ENCODE data around the gene AMDHD1.

The AMDHD1 gene, protein sequence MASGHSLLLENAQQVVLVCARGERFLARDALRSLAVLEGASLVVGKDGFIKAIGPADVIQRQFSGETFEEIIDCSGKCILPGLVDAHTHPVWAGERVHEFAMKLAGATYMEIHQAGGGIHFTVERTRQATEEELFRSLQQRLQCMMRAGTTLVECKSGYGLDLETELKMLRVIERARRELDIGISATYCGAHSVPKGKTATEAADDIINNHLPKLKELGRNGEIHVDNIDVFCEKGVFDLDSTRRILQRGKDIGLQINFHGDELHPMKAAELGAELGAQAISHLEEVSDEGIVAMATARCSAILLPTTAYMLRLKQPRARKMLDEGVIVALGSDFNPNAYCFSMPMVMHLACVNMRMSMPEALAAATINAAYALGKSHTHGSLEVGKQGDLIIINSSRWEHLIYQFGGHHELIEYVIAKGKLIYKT

DNA sequence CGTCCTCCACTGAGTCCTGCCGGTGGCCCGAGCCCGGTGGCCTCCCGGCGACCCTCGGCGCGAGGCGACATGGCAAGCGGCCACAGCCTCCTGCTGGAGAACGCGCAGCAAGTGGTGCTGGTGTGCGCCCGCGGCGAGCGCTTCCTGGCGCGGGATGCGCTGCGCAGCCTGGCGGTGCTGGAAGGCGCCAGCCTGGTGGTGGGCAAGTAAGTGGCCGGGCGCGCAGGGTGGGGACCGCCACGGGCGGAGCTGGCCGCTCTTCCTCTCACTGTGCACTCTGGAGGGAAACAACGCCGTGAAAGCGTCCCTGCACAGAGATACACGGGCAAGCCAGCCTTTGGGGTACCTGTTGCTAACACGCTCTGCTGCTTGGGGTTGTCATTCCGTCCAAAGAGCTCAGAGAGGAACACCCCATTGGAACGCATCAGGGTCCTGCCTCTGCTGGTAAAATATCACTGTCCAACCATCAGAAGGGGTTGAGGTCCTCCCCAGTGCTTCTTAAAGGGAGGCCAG, at the start of gene AMDHD1:
Gene AMDHD1 (plus strand): TSS at position 2 of the 513 bp plus-strand sequence. CDS start 68 bp downstream, at position 70.
- no peak for FAIRE-seq

DNA sequence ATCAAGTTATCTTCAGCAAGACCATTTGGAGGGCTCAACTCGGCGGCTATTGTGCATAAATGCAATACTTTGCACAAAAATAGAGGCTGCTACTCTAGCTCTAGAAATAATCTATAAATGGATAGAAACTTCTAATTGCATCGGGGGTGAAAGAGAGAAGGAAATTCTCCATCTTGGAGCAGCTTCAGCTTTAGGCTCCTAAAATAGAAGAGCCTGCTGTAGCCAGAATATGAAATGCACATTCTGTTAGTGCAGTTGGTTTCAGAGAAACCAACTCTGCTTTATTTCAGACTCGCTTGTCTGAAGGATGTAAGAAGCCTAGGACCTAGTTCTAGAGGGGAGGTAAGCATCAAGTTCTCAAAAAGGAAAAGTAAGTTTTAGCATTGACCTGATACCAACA, 46.3 kb upstream of the AMDHD1 start:
- FAIRE-seq: no peak

DNA sequence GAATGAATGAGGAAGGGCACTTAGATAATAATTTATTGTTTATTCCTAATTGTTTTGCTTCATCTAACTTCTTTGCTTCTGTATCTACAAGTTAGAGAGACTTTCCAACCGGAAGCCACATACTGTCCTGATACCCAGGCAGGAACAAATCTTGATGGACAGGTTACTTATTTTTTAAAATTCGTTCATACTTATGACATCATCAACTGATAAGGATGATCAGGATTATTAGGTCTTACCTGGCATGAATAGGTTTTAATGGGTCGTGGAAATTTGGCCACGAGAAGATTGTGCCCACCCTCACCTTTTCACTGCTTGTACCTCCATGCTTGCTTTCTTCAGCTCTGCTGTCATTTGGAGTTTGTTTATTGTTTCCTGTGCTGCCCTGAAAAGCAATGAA, 45.0 kb upstream of the AMDHD1 start:
- no peak for FAIRE-seq

DNA sequence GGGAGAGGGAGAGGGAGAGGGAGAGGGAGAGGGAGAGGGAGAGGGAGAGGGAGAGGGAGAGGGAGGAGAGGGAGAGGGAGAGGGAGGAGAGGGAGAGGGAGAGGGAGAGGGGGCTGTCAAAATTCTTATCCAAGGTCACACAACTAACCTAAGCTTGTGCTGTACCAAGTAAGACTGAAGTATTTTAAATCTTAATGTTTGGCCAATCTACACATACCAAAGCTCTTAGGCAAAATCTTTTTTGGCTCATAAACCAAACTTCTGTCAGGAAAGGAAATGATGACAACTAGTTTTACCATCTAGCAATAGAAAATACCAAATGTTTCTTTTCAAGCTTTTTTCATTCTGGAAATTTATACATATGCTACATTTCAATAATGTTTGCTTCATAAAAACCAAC, 34.6 kb upstream of the AMDHD1 start:
- no peak for FAIRE-seq

DNA sequence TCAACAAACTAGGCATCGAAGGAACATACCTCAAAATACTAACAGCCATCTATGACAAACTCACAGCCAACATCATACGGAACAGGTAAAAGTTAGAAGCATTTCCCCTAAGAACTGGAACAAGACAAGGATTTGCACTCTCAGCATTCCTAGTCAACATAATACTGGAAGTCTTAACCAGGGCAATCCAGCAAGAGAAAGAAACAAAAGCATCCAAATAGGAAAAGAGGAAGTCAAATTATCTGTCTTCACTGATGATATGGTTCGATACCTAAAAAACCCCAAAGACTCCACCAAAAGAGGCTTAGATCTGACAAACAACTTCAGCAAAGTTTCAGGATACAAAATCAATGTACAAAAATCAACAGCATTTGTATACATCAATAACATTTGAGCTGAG, 33.3 kb upstream of the AMDHD1 start:
- FAIRE-seq: no peak

DNA sequence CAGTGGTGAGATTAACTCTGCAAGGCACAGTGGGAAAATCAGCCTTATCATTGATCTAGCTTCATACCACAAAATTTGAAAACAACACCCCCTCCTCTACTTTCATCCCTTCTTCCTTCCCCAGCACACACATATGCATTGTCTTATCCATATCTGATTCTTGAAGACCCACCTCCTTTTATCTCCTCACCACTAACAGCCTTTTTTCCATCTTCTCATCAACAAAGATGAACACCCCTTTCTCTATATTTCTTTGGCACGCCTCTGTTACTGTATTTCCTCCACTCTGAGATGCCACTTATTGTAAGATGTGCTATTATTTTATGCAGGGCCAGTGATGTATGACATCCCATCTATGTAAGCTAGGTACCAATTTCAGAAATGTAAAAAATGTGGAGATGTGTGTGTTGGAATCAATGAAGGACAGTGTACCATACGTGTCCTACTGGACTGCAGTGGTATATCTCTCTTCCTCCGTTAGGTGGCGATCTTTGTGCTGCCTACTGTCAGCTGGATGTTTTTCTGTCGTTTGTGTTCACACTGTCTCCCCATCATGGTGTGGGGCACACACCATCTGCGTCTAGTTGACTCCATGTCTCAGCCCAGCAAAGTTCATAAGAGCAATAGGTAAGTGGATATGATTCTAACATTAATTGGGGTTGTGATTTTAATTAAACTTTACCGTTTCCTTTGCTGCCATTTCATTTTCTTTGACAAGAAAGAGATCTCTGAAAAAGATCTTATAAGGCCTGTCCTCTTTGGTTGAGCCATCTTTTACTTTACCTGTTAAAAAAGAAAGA, 24.7 kb upstream of the AMDHD1 start:
- FAIRE-seq: no peak

DNA sequence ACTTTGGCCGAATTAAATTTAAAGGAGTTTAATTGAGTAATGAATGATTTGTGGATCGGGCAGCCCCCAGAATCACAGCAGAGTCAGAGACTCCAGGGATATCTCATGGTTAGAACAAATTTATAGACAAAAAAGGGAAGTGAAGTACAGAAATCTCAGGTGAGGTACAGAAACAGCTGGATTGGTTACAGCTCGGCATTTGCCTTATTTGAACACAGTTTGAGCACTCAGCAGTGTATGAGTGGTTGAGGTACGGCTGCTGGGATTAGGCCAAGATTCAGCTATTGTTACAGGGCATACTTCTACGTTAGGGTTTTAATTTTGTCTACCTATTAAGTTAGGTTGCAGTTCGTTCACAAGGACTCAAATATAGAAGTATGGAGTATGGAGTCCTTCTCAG, 24.0 kb upstream of the AMDHD1 start:
- no peak for FAIRE-seq

DNA sequence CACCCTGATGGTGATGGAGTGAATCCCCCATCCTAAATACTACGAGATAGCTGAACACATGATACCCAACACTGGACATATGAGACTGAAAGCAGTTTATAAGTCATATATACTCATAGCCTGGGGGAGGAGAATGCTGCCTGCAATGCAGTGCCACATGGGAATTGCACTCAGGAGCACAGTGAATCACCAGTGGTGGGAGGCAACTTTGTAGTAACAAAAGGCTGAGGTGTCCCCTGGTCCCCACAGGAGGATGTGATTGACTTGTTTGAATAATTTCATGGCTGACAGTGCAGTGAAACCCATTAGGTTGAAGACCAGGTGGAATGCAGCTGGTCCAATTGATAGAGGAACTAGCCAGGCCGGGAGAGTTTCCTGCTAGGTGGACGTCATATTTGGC, 20.9 kb upstream of the AMDHD1 start:
- no peak for FAIRE-seq

DNA sequence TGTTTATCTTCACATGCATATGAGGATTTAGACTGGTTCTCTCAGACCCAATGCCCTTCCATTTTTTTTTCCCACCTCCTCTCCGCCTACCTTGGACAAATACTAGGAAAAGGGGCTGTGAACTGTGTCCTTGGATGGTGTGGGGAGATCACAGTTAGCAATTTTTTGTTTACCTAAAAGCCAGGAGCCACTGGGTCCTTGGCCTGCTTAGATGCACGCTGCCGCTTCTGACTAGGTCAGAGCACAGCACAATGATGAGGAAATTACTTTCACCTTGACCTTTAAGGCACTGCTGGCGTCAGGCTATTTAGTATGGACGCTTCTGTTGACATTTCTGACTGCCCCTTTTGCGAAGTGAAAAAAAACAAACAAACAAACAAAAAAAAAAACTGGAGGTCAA, 2.6 kb upstream of the AMDHD1 start:
- FAIRE-seq: no peak

DNA sequence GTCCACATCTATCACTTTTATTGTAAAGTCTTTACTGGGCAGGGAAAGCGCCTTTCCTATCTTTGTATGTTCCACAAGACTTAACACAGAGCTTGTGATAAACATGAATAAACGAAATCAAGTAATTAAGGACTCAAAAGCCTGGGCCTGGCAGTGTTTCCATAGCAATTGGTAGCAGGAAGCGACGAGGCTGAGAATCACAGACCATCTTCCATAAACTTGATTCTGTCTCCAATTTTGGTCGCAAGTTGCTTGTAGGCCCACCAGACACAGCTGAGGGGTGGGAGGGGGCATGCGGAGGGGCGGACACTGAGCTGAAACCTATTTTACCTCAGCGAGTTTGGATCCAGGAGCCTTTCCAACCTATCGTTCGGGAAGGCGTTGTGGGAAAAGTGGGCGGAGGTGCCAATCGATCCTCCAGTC, 1.0 kb upstream of the AMDHD1 start:
- FAIRE-seq: no peak

DNA sequence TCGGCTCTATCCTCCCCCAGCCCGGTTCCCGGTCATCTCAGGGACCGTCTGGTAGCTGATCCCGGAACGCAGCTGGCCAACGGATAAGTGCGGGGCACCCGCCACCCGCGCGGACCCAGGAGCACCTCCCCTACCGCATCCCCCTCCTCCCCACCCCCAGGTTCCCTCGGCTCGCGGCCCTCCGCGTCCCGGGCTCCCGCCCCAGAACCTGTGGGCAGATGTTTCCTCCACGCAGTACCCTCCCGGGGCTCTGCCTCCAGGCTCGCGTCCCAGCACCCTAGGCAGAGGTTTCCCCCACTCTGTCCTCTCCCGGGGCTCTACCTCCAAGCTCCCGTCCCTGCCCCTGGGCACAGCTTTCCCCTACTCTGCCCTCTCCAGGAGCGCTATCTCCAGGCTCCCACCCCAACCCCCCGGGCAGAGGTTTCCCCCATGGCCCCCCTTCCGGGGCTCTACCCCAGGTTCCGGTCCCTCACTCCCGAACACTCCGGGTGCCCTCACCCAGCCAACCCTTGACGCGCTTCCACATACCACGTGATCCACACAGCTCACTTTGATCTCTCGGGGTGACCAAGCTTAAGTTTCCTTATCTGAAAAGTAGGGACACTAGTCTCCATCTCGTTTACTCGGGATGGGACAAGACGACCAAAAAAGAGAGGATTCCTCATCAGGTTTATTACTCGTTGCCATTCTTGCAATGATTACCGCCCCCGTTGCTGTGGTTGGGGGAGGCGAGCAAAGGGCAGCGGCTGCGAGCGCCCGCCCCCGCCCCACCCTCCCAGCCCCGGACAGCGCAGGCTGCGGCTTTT, 404 bp upstream of the AMDHD1 start, which contains the start of gene CCDC38:
Gene CCDC38 (minus strand): TSS at position 91 of the 806 bp plus-strand sequence. CDS start 6,105 bp downstream, outside the sequence.
- FAIRE-seq: no peak

DNA sequence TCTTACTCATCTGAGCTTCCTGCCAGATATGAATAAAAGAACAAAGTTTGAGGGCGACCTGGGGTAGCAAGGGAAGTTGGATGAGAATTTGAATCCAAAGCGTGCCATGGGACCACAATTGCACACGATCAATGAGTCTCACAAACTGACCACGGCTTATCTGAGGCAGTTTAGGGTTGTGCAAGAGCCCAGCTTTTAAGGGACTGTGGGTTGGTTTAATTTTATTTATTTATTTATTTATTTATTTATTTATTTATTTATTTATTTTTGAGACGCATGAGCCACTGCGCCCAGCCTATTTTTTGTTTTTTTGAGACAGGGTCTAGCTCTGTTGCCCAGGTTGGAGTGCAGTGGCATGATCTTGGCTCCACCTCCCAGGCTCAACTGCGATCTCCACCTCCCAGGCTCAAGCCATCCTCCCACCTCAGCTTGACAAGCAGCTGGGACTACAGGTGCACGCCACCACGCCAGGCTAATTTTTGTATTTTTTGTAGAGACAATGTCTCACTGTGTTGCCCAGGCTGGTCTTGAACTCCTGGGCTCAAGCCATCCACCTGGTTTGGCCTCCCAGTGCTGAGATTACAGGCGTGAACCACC, 1.1 kb downstream of the AMDHD1 start:
- no peak for FAIRE-seq

DNA sequence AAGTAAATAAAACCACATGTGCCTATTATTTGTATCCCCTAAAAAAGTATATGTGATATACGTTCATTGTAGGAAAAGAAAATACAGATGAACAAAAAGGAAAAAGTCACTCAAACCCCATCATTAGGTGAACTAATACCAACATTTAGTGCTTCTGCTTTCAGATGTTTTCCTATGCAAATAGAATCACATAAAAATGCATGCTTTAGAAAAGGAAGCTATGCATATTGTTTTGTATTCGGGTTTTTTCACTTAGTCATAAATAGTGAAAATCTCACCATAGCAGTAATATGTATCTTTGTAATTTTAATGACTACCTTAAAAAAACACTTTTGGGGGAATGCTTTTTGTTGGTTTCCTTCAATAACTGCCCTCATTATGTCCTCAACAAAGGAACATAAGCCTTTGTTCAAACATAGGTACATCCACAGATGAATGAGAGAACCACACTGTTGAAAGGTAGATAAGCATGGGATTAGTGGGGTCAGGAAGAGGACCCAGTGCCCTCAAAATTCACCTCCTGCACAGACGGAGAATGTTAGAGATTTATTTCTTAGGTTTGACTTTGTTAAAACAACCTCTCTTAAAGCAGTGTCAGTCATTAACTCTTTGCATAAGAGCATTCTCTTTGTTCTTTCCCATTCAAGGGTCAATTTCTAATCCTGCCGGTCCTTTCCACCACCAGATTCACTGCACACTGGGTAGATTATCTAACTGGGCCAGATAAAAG, 6.5 kb downstream of the AMDHD1 start:
- FAIRE-seq: no peak

DNA sequence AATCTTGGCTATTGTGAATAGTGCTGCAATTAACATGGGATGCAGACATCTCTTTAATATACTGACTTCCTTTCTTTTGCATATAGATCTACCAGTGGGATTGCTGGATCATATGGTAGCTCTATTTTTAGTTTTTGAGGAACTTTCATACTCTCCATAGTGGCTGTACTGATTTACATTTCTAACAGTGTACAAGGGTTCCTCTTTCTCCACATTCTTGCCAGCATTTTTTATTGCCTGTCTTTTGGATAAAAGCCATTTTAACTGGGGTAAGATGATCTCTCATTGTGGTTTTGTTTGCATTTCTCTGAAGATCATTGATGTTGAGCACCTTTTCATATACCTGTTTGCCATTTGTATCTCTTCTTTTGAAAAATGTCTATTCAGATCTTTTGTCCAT, 8.4 kb downstream of the AMDHD1 start:
- no peak for FAIRE-seq

DNA sequence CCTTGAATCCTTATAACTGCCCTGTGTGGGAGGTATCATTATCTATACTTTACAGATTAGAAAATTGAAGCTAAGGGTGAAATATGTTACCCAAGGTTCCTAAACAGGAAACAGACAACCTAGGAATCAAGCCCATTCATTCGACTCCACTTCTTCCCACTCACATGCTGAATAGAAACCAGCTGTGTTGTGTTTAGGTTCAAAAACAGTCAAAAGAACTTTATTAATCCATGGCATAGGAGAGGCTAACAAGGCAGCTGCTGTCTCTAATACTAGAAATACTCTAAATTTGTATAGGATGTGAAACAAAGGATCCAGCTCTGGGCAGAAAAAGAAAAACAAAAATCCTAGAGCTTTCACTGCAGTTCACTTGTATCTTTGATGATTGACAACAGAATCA, 9.9 kb downstream of the AMDHD1 start:
- FAIRE-seq: no peak

DNA sequence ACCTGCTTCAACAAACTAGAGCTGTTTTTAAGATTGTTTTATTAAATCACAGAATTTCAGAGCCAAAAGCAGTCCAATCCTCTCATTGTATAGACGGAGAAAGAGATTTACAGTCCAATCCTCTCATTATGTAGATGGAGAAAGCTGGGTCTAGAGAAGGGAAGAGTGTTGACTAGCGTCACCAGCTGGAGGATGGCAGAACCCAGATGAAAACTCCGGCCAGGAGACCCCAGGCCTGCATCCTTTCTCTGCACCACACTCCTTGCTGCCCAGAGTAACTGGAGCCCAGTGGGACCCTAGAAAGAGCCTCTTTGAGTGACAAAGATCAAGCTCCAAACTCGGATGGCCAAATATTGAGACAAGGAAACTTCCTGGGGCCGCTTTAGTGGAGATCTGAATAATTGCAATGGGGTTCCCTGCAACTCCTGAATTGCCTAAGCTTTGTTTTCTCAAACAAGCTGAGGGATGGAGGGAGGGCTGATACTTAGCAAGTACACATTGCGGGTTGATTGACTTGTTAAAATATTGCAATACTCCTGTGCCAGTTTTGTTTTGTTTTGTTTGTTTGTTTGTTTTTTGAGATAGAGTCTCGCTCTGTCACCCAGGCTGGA, 12.5 kb downstream of the AMDHD1 start:
- FAIRE-seq: no peak

DNA sequence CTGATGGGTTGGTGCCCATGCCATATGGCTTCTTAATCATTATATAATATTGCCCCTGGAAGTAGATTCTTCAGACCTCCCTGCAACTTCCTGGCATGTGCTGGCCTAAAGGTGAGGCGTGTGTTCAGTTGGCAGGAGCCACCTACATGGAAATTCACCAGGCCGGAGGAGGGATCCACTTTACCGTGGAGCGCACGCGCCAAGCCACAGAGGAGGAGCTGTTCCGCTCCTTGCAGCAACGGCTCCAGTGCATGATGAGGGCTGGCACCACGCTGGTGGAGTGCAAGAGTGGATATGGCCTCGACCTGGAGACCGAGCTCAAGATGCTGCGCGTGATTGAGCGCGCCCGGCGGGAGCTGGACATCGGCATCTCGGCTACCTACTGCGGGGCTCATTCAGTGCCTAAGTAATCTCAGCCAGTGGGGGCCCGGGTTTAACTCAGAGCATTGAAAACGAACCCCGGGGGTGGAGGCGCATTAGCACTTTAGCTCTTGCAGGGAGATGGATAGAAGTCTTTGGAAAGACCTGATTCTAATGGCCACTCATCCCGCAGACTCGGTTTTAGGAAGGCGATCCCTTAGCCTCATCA, 13.5 kb downstream of the AMDHD1 start:
- FAIRE-seq: no peak

DNA sequence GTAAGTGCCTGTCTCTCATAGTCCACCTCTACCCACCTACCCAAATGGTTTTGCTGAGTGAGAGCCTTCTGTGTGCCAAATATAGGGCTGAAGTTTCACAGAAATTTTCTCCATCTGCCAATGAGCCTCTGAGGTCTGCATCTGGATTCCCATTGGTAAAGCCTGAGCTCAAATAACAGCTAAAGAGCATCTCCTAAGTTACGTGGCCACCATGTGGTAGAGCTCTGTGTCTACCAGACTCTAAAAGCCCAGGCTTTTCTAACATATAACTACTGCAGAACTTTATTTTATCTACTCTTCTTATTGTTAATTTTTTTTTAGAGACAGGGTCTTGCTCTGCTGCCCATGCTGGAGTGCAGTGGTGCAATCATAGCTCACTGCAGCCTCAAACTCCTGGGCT, 16.0 kb downstream of the AMDHD1 start:
- no peak for FAIRE-seq

DNA sequence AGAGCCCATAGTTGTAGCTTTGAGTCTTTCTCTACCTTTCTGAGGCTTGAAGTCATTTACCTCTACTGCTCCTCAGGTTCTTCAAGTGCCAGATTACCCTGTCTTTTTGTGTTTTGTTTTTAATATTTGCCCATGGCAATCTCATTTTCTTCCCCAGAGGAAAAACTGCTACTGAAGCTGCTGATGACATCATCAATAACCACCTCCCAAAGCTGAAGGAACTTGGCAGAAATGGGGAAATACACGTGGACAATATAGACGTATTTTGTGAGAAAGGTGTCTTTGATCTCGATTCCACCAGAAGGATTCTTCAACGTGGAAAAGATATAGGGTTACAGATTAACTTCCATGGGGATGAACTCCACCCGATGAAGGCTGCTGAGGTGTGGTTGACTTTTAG, 17.1 kb downstream of the AMDHD1 start:
- FAIRE-seq: no peak

DNA sequence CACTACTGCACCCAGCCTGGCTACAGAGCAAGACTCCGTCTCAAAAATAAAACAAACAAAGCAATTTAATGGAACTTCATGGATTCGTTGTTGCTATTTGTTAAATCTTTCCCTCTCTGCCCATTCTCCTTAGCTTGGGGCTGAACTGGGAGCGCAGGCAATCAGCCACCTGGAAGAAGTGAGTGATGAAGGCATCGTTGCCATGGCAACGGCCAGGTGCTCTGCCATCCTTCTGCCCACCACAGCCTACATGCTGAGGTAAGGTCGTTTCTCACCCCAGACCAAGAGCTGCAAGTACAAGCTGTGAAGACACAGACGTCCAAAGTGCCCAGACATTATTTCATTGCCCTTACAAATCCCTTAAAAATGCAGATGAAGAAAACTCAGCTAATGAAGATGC, 19.1 kb downstream of the AMDHD1 start:
- no peak for FAIRE-seq

DNA sequence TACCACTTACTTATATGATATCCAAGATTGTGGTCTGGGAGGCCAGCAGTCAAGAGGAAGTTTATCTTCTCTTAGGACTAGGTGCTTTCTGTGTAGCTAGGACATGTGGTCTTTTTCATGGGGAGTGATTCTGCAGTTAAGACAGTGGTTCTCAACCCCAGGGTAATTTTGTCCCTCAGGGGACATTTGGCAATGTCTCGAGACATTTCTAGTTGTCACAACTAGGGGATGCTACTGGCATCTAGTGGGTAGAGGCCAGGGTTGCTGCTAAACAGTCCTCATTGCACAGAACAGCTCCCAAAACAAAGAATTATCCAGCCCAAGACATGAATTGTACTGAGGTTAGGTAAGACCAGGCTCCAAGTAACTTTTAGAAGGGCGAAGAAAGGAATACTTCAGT, 20.0 kb downstream of the AMDHD1 start:
- no peak for FAIRE-seq

Data from endometrium (tissue), 2 donors.